Esophagus squamous epithelium (tissue), 4 donors: Measurements from ENCODE around the gene USP30.

Experiments used
- POLR2A ChIP-seq, 4 donors: fragments of 450-650 bp; IDR thresholded peaks; one replicate each; pipeline ENCODE4 v1.6.1; 2017; ENCODE audit warnings: antibody characterized with exemption in 4 of 4, mild to moderate bottlenecking in 4 of 4, moderate library complexity in 3 of 4
- TF ChIP-seq, protein P1 (sequence below), 6 experiments: fragments of 450-650 bp in 4 of 6; fragments of 200-600 bp in 2 of 6; sonication (generic) in 2 of 6; IDR thresholded peaks; one replicate each; pipeline ENCODE4 v1.5.1; 2016 to 2019; ENCODE audit warnings: antibody characterized with exemption in 6 of 6, mild to moderate bottlenecking in 4 of 6, moderate library complexity in 4 of 6

- TF ChIP-seq, protein P1, sequence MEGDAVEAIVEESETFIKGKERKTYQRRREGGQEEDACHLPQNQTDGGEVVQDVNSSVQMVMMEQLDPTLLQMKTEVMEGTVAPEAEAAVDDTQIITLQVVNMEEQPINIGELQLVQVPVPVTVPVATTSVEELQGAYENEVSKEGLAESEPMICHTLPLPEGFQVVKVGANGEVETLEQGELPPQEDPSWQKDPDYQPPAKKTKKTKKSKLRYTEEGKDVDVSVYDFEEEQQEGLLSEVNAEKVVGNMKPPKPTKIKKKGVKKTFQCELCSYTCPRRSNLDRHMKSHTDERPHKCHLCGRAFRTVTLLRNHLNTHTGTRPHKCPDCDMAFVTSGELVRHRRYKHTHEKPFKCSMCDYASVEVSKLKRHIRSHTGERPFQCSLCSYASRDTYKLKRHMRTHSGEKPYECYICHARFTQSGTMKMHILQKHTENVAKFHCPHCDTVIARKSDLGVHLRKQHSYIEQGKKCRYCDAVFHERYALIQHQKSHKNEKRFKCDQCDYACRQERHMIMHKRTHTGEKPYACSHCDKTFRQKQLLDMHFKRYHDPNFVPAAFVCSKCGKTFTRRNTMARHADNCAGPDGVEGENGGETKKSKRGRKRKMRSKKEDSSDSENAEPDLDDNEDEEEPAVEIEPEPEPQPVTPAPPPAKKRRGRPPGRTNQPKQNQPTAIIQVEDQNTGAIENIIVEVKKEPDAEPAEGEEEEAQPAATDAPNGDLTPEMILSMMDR (IDR thresholded peaks at IDR 0.05), result no peak
- no peak for TF ChIP-seq POLR2A (IDR thresholded peaks at IDR 0.05)
Observed at GRCh38 chr12:109124878-109125648, 72.7 kb downstream of the USP30 start.
